Nephron (organoid): ENCODE measurements around the gene NECAB2.
"Not testable (repeated sequence)": the region's sequence is repeated elsewhere in the genome, so short reads cannot be mapped to it uniquely, and the experiment has no call there.

Experiments
- H3K27ac Mint-ChIP-seq, 3 experiments: 2 replicates each; pipeline ENCODE4 v1.8.0; 2020; ENCODE audit warnings: mixed read lengths in 3 of 3, mild to moderate bottlenecking in 2 of 3, moderate library complexity in 1 of 3
- H3K27me3 Mint-ChIP-seq: 2 replicates; pipeline ENCODE4 v1.8.0; 2021; ENCODE audit warnings: low read depth, mild to moderate bottlenecking, moderate library complexity, mixed read lengths
- H3K36me3 Mint-ChIP-seq: 2 replicates; pipeline ENCODE4 v1.8.0; 2020; ENCODE audit warnings: low read depth, mixed read lengths
- H3K4me1 Mint-ChIP-seq: 2 replicates; pipeline ENCODE4 v1.8.0; 2020; ENCODE audit warnings: mixed read lengths
- H3K4me3 Mint-ChIP-seq, 3 experiments: 2 replicates each; pipeline ENCODE4 v1.8.0; 2020; ENCODE audit warnings: mild to moderate bottlenecking in 3 of 3, mixed read lengths in 3 of 3, moderate library complexity in 2 of 3
- H3K9me3 Mint-ChIP-seq: 2 replicates; pipeline ENCODE4 v1.8.0; 2020; ENCODE audit warnings: mixed read lengths
- CTCF ChIP-seq, 3 experiments: fragments of 200-600 bp; sonication (generic); IDR thresholded peaks; one replicate each; pipeline ENCODE4 v1.5.0; 2021; ENCODE audit warnings: antibody characterized with exemption in 3 of 3; ENCODE audit not compliant: unreplicated experiment in 3 of 3

The NECAB2 gene

GRCh38 chr16:83939266-83939855 lies 28.7 kb upstream of the NECAB2 start:
- TF ChIP-seq CTCF (IDR thresholded peaks at IDR 0.05; ENCODE audit: unreplicated experiment in 3 of 3), result no peak
- peaks cover 11% of the 10 kb centered on the region for H3K27me3 Mint-ChIP-seq
- H3K27ac Mint-ChIP-seq, result no peak overlapping the region
- peaks cover 7% of the 10 kb centered on the region for H3K4me1 Mint-ChIP-seq
- H3K9me3 Mint-ChIP-seq, result no peaks in the 10 kb centered on the region
- H3K36me3 Mint-ChIP-seq, result no peaks in the 10 kb centered on the region
- H3K4me3 Mint-ChIP-seq, result no peak overlapping the region

GRCh38 chr16:83940119-83940518 lies 27.9 kb upstream of the NECAB2 start:
- Mint-ChIP-seq H3K36me3 (no peaks in the 10 kb centered on the region), H3K4me3 (no peak overlapping the region), H3K4me1 (no peaks in the 10 kb centered on the region), H3K27ac (no peak overlapping the region), H3K27me3 (peaks cover 11% of the 10 kb centered on the region), H3K9me3 (no peaks in the 10 kb centered on the region)
- TF ChIP-seq CTCF (IDR thresholded peaks at IDR 0.05; ENCODE audit: unreplicated experiment in 3 of 3), result no peak

GRCh38 chr16:83940630-83941378 lies 27.2 kb upstream of the NECAB2 start:
- H3K27me3 Mint-ChIP-seq, result peaks cover 11% of the 10 kb centered on the region
- no peaks in the 10 kb centered on the region for H3K36me3 Mint-ChIP-seq
- H3K9me3 Mint-ChIP-seq, result no peaks in the 10 kb centered on the region
- no peak overlapping the region for H3K4me3 Mint-ChIP-seq
- no peaks in the 10 kb centered on the region for H3K4me1 Mint-ChIP-seq
- no peak overlapping the region for H3K27ac Mint-ChIP-seq
- TF ChIP-seq CTCF (IDR thresholded peaks at IDR 0.05; ENCODE audit: unreplicated experiment in 3 of 3), result no peak

GRCh38 chr16:83941546-83941945 lies 26.5 kb upstream of the NECAB2 start:
- not testable (repeated sequence) for H3K4me1 Mint-ChIP-seq, H3K36me3 Mint-ChIP-seq, H3K9me3 Mint-ChIP-seq, H3K4me3 Mint-ChIP-seq, H3K27ac Mint-ChIP-seq
- peaks cover 11% of the 10 kb centered on the region for H3K27me3 Mint-ChIP-seq

GRCh38 chr16:83942074-83942473 lies 26.0 kb upstream of the NECAB2 start:
- no peak overlapping the region for H3K27ac Mint-ChIP-seq
- H3K36me3 Mint-ChIP-seq, result no peaks in the 10 kb centered on the region
- peaks cover 11% of the 10 kb centered on the region for H3K27me3 Mint-ChIP-seq
- no peaks in the 10 kb centered on the region for H3K9me3 Mint-ChIP-seq
- H3K4me1 Mint-ChIP-seq, result no peaks in the 10 kb centered on the region
- TF ChIP-seq CTCF (IDR thresholded peaks at IDR 0.05; ENCODE audit: unreplicated experiment in 3 of 3), result no peak
- no peak overlapping the region for H3K4me3 Mint-ChIP-seq

- no peaks in the 10 kb centered on the region for H3K4me1 Mint-ChIP-seq
- H3K36me3 Mint-ChIP-seq, result no peaks in the 10 kb centered on the region
- H3K9me3 Mint-ChIP-seq, result no peaks in the 10 kb centered on the region
- no peak for TF ChIP-seq CTCF (IDR thresholded peaks at IDR 0.05; ENCODE audit: unreplicated experiment in 3 of 3)
- H3K27me3 Mint-ChIP-seq, result peaks cover 11% of the 10 kb centered on the region
- no peak overlapping the region for H3K27ac Mint-ChIP-seq
- H3K4me3 Mint-ChIP-seq, result no peak overlapping the region
Observed at GRCh38 chr16:83942815-83943515, 25.1 kb upstream of the NECAB2 start.
